ENCODE measurements around the gene MARVELD1.

Gene MARVELD1

GRCh38 chr10:97721871-97722780 lies 8.6 kb downstream of the MARVELD1 start:
- DNase-seq (ENCODE audit: low read depth) = no peak

DNA sequence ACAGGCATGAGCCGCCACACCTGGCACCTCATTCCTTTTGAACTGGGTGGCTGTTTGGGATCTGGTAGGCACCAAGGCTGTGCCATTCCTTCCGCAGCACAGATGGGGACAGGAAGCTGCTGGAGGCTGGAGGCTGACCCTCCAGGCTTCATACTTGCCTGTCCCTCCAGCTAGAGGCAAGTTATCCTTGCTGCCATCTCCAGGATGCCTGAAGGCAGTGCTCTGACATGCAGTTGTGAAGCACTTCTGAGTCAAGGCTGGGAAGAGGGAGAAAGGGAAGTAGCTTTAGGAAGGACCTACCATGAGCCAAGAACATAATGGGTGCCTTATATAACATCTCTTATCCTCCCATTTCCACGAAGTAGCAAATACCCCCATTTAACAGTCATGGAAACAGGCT lies 9.5 kb downstream of the MARVELD1 start:
- no peak for DNase-seq (ENCODE audit: low read depth)

DNA sequence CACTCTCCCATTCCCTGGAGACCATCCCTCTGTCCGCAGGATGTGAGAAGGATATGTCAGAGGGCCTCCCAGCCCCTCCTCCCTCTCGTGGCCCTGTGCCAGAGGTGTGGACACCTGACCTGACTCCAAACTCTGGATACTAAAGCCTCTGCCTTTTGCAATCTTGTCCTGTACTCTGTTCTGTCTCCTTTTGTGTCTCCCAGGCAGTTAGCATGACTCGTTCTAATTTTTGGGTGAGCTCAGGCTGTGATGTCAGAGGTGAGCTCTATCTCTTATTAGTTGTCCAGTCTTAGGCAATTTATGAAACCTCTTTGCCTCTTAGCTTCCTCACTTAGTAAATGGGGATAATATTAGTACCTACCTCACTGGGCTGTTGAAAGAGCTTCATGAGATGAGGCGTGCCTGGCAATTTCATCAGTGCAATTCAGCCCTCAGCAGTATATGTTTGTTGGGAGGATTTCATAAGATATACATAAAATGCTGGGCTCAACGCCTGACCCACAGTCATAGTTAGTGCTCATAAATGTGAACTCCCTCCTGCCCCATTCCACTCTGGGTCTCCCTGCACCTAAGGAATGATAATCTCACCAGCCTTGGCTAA lies 10.9 kb downstream of the MARVELD1 start:
- DNase-seq (ENCODE audit: low read depth) = no peak

DNA sequence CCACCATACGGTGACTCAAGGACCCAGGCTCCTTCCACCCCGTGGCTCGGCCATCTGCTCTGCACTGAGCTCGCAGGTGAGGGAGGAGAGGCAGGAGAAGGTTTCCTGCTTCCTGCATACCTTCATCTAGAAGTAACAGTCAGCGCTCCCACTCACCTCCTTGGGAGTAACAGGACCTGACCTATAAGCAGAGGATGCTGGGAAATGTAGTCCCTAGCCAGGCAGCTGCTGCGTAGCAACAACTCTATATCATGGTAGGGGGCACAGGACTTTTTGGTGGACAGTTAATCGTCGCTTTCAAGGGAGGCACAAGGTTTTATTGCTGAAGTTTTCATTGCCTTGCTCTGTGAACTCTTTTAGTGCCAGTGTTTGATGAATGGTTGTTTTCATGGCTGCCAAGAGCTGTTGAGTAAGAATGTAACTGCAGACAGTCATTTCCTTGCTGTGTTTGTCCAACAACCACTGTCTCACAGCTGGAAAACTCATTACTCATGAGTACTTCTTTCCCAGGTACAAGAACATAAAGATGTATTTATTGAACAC lies 13.2 kb downstream of the MARVELD1 start:
- no peak for DNase-seq (ENCODE audit: low read depth)

DNA sequence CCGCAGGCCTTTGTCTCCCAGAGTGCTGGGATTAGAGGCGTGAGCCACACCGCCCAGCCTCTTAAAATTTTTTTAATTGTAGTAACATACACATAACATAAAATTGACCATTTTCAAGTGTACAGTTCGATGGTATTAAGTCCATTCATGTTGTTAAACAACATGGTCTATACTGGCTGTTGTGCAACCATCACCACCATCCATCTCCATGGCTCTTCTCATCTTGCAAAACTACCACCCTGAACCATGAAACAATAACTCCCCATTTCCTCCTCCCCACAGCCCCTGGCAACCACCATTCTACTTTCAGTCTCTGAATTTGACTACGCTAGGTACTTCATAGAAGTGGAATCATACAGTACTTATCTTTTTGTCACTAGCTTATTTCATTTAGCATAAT lies 15.5 kb downstream of the MARVELD1 start:
- DNase-seq (ENCODE audit: low read depth) = no peak

DNA sequence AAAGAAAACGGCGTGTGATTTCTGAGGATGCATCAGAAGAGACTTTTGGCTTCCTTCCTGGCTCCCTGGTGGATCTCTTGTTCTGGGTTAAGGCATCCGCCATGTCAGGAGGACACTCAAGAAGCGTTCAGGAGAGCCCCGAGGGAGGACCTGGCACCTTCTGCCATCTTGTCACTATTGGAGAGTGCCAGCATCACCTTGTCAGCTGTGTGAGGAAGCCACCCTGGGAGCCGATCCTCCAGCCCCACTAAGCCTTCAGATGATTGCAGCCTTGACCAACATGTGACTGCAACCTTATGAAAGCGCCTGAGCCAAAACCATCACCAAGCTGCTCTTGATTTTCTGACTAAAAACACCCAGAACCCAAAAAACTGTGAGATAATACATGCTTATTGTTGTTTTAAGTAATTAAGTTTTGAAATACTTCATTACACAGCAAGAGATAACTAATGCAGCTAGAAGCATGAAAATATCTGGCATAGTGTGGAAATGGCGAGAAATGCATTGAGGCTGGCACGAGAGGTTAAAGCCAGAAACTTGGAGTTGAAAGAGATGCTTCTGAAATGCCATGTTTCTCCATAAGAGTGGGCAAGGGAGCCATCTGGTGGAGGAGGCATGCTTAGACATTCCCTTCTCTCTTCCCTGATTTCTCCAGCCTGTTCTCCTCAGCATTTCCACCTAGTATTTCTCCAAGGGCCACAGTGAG lies 18.0 kb downstream of the MARVELD1 start:
- peak; percentile 38 for DNase-seq (ENCODE audit: low read depth)

DNA sequence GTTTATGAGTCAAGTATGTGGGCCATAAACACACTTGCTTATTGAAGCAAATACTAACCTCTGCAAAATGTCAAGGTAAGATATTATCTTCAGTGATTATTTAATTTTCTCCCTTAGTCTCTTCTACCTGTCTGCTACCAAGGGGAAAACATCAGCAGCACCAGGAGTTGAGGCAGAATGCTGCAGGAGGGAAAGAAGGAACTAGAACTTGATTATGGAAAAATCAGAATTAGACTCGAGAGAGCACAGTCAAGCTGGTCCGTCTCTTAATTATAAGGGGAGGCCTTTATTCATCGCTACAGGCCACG lies 18.5 kb downstream of the MARVELD1 start:
- no peak for DNase-seq (ENCODE audit: low read depth)

- no peak for DNase-seq (ENCODE audit: low read depth)
Measured at GRCh38 chr10:97733256-97733655, 19.7 kb downstream of the MARVELD1 start.

- no peak for DNase-seq (ENCODE audit: low read depth)
Measured at GRCh38 chr10:97734021-97734420, 20.5 kb downstream of the MARVELD1 start.

GRCh38 chr10:97736403-97736901 lies 22.9 kb downstream of the MARVELD1 start:
- no peak for DNase-seq (ENCODE audit: low read depth)

GRCh38 chr10:97736902-97737769 lies 23.6 kb downstream of the MARVELD1 start, which contains the start of gene ZFYVE27:
Gene ZFYVE27, plus strand, starts transcription at chr10:97737128. Its CDS starts 1,350 bp downstream, at chr10:97738478.
- DNase-seq (ENCODE audit: low read depth) = peak; percentile 92

DNA sequence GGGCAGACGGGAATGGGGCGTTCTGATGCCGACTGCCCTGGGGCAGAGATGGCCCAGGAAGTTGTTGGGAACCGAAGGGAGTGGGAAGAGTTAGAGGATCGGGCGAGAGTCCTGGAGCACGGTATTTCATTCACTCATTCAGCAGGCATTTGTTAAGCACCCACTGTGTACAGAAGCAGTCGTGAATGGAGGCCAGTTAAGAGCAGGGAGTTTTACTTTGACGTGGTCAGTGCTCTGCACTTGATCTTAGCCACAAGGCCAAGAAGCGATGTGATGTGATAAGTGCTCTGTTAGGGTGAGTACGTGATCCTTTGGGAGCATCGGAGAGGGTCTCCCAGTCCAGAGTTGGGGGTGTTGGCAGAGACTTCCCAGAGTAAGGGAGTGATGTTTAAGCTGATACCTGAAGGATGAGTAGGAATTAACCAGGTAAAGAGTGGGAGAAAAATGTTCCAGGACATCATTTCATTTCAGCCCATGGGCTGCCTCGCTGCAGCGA lies 24.3 kb downstream of the MARVELD1 start:
- no peak for DNase-seq (ENCODE audit: low read depth)

- no peak for DNase-seq (ENCODE audit: low read depth)
Measured at GRCh38 chr10:97738616-97739015, 25.1 kb downstream of the MARVELD1 start.

GRCh38 chr10:97740613-97741012 lies 27.1 kb downstream of the MARVELD1 start:
- DNase-seq (ENCODE audit: low read depth) = no peak

DNA sequence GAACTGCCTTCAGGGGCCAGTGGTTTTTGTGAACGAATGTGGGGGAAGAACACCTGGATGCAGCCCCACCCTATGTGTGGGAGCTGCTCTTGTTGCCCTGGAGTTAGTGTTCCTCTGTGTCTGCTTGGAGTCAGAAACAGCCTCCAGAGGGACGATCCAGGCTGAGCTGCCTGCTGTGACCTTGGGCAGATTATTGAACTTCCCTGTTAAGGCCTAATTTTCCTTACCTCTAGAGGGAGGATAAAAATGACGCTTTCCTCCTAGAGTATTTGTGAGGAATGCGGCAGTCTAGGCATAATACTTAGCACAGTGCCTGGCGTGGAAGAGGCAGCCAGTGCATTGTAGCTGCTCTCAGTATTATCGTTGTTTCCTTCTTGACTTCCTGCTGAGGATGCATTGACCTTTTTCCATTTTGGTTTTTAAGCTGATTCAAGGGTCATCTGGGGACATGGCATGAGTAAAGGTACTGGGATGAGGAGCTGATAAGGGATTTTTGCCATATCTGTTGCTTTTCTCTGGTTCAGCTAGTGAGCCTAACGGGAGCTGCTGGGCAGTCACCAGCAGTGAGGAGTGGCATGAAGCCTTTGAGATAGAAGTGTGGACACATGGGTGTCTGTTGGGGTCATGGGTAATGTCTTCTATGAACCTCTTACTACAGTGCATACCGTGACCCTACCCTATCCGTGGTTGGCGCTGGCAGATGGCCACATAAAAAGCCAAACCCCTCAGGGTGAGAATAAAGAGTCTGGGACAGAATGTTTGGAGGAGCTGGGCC lies 29.8 kb downstream of the MARVELD1 start:
- DNase-seq (ENCODE audit: low read depth) = no peak

DNA sequence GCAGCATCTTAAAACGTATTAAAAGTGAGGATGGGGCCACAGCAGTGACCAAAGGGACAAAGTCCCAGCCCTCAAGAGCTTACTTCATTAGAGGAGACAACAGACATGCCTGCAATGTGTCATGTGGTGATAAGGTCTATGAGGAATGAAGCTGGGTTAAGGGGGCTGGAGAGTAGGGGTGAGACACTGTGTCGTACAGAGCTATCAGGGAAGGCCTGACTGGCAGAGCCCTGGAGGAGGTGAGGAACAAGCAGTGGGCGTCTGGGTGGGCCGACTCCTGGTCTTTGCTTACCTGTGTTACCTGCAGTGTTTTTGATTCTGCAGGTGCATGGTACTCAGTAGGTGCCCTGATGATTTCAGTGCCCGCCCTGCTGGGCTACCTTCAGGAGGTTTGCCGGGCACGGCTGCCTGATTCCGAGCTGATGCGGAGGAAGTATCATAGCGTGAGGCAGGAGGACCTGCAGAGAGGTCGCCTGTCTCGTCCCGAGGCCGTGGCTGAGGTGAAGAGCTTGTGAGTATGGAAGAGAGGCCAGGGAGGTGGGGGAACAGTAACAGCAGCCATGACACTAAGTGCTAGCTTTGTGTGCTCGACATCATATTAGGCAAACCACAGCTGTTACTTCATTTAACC lies 31.0 kb downstream of the MARVELD1 start:
- no peak for DNase-seq (ENCODE audit: low read depth)

DNA sequence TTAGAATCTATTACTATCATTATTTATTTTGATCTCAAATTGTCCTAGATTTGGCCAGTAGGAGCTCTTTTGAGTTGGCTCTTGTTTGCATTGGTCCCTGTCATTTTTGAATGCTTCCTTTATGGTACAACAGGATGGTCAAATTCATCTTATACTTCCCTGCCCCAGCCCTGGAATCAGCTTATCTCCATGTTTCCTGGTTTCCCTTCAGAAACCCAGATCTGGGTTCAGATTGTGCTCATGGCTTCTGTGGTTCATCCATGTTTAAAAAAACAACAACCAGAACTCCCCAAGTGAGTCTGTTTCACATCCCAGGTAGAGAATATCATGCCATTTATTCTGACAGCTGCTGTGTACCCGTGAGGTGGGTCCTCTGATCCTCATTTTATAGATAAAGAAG lies 34.0 kb downstream of the MARVELD1 start:
- DNase-seq (ENCODE audit: low read depth) = no peak

DNA sequence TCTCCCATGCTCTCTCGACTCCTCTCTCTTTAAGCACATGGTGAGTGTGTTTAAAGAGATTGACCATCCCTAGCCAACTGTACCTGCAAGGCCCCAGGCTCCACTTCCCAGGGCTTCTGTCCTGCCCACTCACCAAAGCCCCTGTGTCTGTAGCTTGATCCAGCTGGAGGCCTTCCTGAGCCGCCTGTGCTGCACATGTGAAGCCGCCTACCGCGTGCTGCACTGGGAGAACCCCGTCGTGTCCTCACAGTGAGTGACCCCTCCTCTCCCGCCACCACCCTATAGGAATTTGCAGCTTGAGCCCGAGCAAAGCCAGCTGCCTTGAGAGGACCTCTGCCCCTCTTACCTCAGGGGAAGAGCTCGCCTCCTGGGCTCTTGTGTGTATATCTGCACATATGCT lies 34.6 kb downstream of the MARVELD1 start:
- DNase-seq (ENCODE audit: low read depth) = no peak

- no peak for DNase-seq (ENCODE audit: low read depth)
Measured at GRCh38 chr10:97752956-97753355, 39.4 kb downstream of the MARVELD1 start.

DNA sequence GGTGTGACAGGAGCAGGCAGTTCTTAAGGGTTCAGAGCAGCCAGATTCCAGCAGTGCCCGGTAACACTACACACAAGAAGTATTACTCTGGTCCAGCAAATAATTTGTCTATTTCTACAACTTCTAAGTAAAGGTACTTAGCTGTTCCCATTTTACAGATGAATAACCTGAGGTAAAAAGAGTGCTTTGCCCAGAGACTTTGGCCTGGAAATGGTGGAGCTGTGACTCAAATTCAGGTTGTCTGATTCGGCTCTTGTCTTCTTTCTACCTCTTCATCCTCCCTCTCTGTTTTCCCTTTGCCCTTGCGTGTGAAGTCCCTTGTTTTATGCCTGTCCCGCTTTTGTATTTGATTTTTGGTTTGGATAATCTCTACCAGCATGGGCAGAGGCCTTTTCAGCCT lies 41.2 kb downstream of the MARVELD1 start:
- DNase-seq (ENCODE audit: low read depth) = no peak

All from activated T-helper 9 cell treated with anti-CD3 and anti-CD28 coated beads, Interleukin-2, amount 50 U/mL, for 16 hours (primary cell).